Muscle of arm (tissue), 12 donors: Measurements from ENCODE around the gene DEFB131A. TPM values are rescaled to one million over a fixed set of nuclear protein-coding genes. Genes with fewer than 3 reads are reported as not detected.
A peak's percentile ranks its signal among the peaks of the same experiment; 100 is the strongest.
"Not testable (repeated sequence)": the region's sequence is repeated elsewhere in the genome, so short reads cannot be mapped to it uniquely, and the experiment has no call there.

ENCODE experiments used
- DNase-seq: peaks from one replicate; pipeline ENCODE4 v3.0.0-alpha.2; 2013
- polyA plus RNA-seq, 12 donors: library from polyadenylated mRNA; unstranded; fragments of 120-200 nt; gene quantifications; one replicate each; pipeline ENCODE4 v1.2.1, GENCODE V29; 2013; ENCODE audit not compliant: insufficient read length in 12 of 12

DEFB131A gene
- polyA plus RNA-seq, 12 donors = not detected

DNA sequence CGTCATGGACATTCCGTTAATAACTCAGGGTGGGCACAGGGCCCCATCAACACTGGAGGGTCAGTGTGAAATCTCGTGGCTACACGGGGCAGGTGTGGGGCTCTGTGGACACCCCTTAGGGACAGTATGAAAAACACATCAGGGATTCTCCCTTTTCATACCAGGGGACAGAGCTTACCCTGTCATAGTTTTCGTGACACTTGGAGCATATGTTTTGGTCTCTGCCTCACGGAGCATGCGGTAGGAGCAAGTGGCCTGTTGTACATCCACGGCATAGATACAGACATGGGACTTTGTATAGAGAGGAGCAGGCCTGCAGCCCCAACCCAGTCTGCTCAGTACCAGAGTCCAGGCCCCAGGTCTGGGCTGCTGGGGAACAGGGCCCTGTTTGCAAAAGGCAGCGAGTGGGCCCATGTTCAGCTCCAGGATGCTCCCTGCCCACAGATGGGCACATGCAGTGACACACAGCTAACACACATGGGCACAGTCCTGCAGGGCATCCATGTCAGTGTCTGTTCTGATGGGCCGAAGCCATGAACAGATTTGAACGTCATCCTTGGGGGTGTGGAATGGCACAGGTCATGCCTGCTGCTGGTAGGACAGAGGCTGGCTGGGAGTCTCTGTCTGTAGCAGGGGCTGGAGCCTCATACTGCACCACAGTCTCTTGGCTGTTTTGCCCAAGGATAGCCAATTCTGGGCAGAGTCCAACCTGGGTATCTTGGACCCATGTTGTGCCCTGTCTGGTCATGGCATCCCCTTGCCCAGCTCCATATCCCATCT, 50.2 kb downstream of the DEFB131A start:
- DNase-seq = not testable (repeated sequence)

DNA sequence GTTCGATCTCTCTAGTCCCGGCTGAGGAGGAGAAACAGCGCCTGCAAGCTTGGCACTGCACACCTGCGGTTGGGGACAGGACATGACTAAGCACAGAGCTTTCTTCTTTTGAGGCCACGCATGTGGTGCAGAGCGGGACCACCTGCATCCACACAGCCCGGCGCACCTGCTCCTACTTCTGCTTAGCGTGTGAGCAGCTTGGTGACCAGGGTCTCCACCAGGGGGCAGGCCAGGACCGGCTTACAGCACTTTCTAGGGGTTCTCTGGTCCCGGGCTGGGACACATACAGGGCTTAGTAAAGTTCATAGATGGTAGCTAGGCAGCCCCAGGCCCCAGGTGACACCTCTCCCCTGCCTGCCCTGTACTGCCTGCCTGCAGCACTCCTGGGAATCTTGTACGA, 51.2 kb downstream of the DEFB131A start:
- peak; percentile 23 for DNase-seq

DNA sequence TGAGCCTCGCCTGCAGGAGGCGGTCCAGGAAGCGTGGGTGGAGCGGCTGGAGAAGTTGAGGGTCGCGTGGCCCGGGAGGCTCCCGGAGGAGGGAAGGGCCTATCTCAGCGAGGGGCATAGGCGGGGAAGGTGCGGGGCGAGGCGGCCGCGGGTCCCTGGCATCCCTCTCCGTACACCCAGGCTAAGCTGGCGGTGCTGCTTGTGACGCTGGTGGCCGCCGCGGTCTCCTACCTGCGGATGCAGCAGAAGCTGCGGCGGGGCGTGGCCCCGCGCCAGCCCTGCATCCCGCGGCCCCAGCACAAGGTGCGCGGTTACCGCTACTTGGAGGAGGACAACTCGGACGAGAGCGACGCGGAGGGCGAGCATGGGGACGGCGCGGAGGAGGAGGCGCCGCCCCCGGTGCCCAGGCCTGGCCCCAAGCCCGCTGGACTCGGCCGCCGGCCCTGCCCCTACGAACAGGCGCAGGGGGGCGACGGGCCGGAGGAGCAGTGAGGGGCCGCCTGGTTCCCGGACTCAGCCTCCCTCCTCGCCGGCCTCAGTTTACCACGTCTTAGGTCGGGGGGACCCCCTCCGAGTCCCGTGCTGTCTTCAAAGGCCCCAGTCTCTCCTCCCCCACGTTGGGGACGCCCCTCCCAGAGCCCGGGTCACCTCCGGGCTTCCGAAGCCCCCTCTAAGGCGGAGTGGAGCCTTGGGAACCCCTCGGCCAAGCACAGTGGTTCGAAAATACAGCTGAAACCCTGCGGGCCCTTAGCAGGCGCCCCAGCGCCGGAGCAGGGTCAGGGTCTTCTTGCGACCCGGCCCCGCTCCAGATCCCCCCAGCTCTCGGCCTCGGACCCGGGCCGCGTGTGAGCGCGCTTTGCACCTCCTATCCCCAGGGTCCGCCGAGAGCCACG, 53.6 kb downstream of the DEFB131A start:
- not testable (repeated sequence) for DNase-seq

DNA sequence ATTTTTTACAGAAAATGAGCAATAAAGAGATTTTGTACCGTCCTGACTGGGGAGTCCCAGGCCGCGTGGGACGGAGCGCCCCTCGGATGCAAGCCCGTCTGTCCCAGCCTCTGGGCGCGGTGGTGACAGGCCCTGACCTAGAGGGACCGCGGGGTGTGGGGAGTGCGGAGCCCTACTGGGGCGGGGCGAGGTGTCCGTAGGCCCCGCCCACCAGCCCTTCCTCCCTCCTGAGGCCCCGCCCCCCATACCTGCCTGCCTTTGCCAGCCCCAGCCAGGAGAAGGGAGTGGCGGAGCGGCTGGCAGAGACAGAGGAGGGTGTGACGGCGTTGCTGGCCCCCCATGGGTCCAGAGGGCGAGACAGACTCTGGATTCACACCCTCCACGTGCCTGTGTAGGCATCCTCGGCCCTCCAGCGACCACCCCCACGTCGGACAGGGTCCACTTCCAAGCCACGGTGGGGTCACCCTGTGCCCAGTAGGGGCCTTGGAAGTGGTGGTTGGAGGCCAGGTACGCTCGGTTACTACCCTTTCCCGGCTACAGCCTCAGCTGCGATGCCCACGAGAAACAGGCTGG, 54.3 kb downstream of the DEFB131A start:
- DNase-seq = not testable (repeated sequence)

DNA sequence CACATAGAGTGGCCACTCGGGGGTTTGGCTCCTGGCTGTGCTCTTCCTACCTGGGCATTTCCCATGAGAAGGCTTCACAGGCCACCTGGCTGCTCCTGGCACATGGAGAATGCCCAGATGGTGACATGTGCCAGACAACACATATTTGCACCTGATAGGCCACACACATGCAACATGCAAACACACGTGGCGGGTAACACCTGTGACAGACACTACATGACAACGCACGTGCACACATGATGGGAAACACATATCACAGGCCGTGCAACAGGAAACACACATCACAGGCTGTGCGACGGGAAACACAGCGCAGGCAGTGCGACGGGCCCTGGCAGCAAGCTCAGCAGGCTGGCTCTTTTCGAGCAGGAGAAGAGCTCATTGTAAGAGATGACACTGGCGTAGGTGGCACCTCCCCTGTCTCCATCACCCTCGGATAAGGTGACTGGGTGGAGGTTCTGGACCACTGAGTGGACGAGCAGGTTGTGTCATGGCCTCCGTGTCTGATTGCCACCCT, 55.8 kb downstream of the DEFB131A start:
- not testable (repeated sequence) for DNase-seq

Other genes starting within 250 kb of the DEFB131A start
- gene USP17L10, start 233.8 kb upstream of the DEFB131A start, polyA plus RNA-seq = not detected
- gene USP17L11, start 229.0 kb upstream of the DEFB131A start, polyA plus RNA-seq = not detected
- not detected for gene USP17L12, start 224.3 kb upstream of the DEFB131A start, polyA plus RNA-seq
- not detected for gene USP17L13, start 219.5 kb upstream of the DEFB131A start, polyA plus RNA-seq
- gene USP17L15, start 210.0 kb upstream of the DEFB131A start, polyA plus RNA-seq = not detected
- gene USP17L17, start 200.5 kb upstream of the DEFB131A start, polyA plus RNA-seq = not detected
- gene USP17L18, start 195.8 kb upstream of the DEFB131A start, polyA plus RNA-seq = not detected
- not detected for gene USP17L19, start 191.0 kb upstream of the DEFB131A start, polyA plus RNA-seq
- not detected for gene USP17L20, start 186.3 kb upstream of the DEFB131A start, polyA plus RNA-seq
- gene USP17L21, start 181.5 kb upstream of the DEFB131A start, polyA plus RNA-seq = not detected
- not detected for gene USP17L22, start 176.8 kb upstream of the DEFB131A start, polyA plus RNA-seq
- not detected for gene USP17L24, start 119.2 kb upstream of the DEFB131A start, polyA plus RNA-seq
- not detected for gene USP17L25, start 114.5 kb upstream of the DEFB131A start, polyA plus RNA-seq
- gene USP17L26, start 109.8 kb upstream of the DEFB131A start, polyA plus RNA-seq = not detected
- not detected for gene USP17L5, start 105.0 kb upstream of the DEFB131A start, polyA plus RNA-seq
- not detected for gene USP17L27, start 100.3 kb upstream of the DEFB131A start, polyA plus RNA-seq
- not detected for gene USP17L28, start 95.5 kb upstream of the DEFB131A start, polyA plus RNA-seq
- not detected for gene USP17L29, start 90.8 kb upstream of the DEFB131A start, polyA plus RNA-seq
- not detected for gene USP17L30, start 81.3 kb upstream of the DEFB131A start, polyA plus RNA-seq